K562 (cell line): ENCODE results near the gene CYP4B1.

Experiments used
- CEBPG ChIP-seq, 3 experiments: fragments of 200-800 bp in 1 of 3; sonication (Bioruptor generic) in 1 of 3; sonication (generic) in 1 of 3; formaldehyde crosslinking in 1 of 3; IDR thresholded peaks in 2 of 3; conservative IDR thresholded peaks in 1 of 3; 2 replicates each; pipeline versions ENCODE4 v1.6.1 to v1.8.0; 2016 to 2022; ENCODE audit warnings: missing compliant biosample characterization in 2 of 3, missing genetic modification characterization in 2 of 3, mild to moderate bottlenecking in 1 of 3, missing genetic modification reagents in 1 of 3
- GATAD2A ChIP-seq: fragments of 450-650 bp; IDR thresholded peaks from 2 replicates; pipeline ENCODE4 v1.6.1; 2017

DNA sequence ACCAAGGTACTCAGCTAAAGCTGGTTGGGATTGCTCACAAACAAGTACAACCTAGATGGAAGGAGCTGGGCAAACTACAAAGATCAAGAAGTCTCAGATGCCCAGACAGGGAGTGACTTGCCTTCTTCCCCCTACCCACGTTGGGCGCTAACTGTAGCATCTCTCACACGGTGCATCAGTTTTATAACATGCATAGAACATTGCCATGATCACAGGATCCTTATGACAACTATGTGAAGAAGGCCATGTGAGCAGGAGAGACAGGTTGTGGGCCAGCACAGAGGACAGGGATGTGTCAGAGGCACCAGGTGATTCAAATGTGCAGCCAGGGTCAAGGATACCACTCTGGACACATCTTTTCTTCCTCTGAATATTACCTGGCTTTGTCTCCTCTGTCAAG is 28.3 kb upstream of the CYP4B1 start:
- TF ChIP-seq GATAD2A (no peak), CEBPG (CRISPR knock-in tag; IDR thresholded peaks at IDR 0.05) (no peak), CEBPG (tag; conservative IDR thresholded peaks at IDR 0.05 in 1 of 2, IDR thresholded peaks at IDR 0.05 in 1 of 2) (no peak)
